GM23338 (cell line): ENCODE results near the gene SAMD13. TPM values are rescaled to one million over a fixed set of nuclear protein-coding genes. Genes with fewer than 3 reads are reported as not detected.

ENCODE experiments used
- ATAC-seq: fragments of 200-7000 bp; cut with Tn5 transposase; 3 replicates; pipeline ENCODE4 v1.9.1; 2020
- DNase-seq: peaks from one replicate; pipeline ENCODE4 v3.0.0-alpha.2; 2015; ENCODE audit warnings: low spot score
- H2AFZ ChIP-seq: fragments of 200-600 bp; sonication (generic); 2 replicates; pipeline ENCODE4 v1.8.0; 2016; ENCODE audit warnings: antibody characterized with exemption, mild to moderate bottlenecking, moderate library complexity
- H3F3A ChIP-seq: fragments of 200-600 bp; sonication (generic); replicated peaks from 2 replicates; pipeline ENCODE4 v1.8.0; 2017; ENCODE audit warnings: antibody characterized with exemption, mixed run types, low read depth
- H3K27ac ChIP-seq: fragments of 200-600 bp; sonication (generic); 2 replicates; pipeline ENCODE4 v1.6.1; 2016; ENCODE audit warnings: low read depth
- H3K27me3 ChIP-seq: fragments of 200-600 bp; sonication (generic); 2 replicates; pipeline ENCODE4 v1.8.0; 2016; ENCODE audit warnings: mild to moderate bottlenecking, mixed run types, moderate library complexity; ENCODE audit not compliant: insufficient read depth
- H3K36me3 ChIP-seq: fragments of 200-600 bp; sonication (generic); 2 replicates; pipeline ENCODE4 v1.8.0; 2016; ENCODE audit warnings: mild to moderate bottlenecking; ENCODE audit not compliant: insufficient read depth
- H3K4me1 ChIP-seq: fragments of 200-600 bp; sonication (generic); 2 replicates; pipeline ENCODE4 v1.8.0; 2016; ENCODE audit warnings: mild to moderate bottlenecking, moderate library complexity; ENCODE audit not compliant: insufficient read depth
- H3K4me2 ChIP-seq: fragments of 200-600 bp; sonication (generic); 2 replicates; pipeline ENCODE4 v1.7.1; 2017; ENCODE audit warnings: mixed run types
- H3K4me3 ChIP-seq: fragments of 200-600 bp; sonication (generic); 2 replicates; pipeline ENCODE4 v1.6.1; 2016; ENCODE audit warnings: mixed run types
- H3K79me2 ChIP-seq: fragments of 200-600 bp; sonication (generic); replicated peaks from 2 replicates; pipeline ENCODE4 v1.8.0; 2017; ENCODE audit warnings: mild to moderate bottlenecking; ENCODE audit not compliant: insufficient read depth
- H3K9me2 ChIP-seq: fragments of 200-600 bp; sonication (generic); 2 replicates; pipeline ENCODE4 v1.8.0; 2017; ENCODE audit not compliant: insufficient read depth
- H4K20me1 ChIP-seq: fragments of 200-600 bp; sonication (generic); replicated peaks from 2 replicates; pipeline ENCODE4 v1.8.0; 2017; ENCODE audit warnings: mild to moderate bottlenecking; ENCODE audit not compliant: insufficient read depth
- H3K27ac Mint-ChIP-seq: 2 replicates; pipeline ENCODE4 v1.8.0; 2020; ENCODE audit warnings: inconsistent platforms, mild to moderate bottlenecking, moderate library complexity, mixed read lengths
- H3K27me3 Mint-ChIP-seq: 3 replicates; pipeline ENCODE4 v1.8.0; 2022; ENCODE audit warnings: low read depth, mild to moderate bottlenecking, moderate library complexity, mixed read lengths, inconsistent platforms; ENCODE audit not compliant: insufficient read depth, poor library complexity
- H3K36me3 Mint-ChIP-seq: 3 replicates; pipeline ENCODE4 v1.8.0; 2021; ENCODE audit warnings: low read depth, mild to moderate bottlenecking, inconsistent platforms, moderate library complexity, mixed read lengths
- H3K4me1 Mint-ChIP-seq: 3 replicates; pipeline ENCODE4 v1.8.0; 2020; ENCODE audit warnings: mild to moderate bottlenecking, inconsistent platforms, mixed read lengths
- H3K4me3 Mint-ChIP-seq: 3 replicates; pipeline ENCODE4 v1.8.0; 2021; ENCODE audit warnings: moderate library complexity, mild to moderate bottlenecking, inconsistent platforms, mixed read lengths
- H3K9me3 Mint-ChIP-seq: 3 replicates; pipeline ENCODE4 v1.8.0; 2020; ENCODE audit warnings: moderate library complexity, mild to moderate bottlenecking, inconsistent platforms, mixed read lengths
- CTCF ChIP-seq, 2 experiments: fragments of 200-600 bp in 1 of 2; sonication (generic) in 1 of 2; conservative IDR thresholded peaks; 2 replicates each; pipeline versions ENCODE4 v1.5.1 to v1.6.1; 2016 to 2017; ENCODE audit warnings: antibody characterized with exemption in 2 of 2, low read depth in 2 of 2, mild to moderate bottlenecking in 2 of 2, moderate library complexity in 1 of 2
- EZH2 ChIP-seq: fragments of 200-600 bp; sonication (generic); IDR thresholded peaks from one replicate; pipeline ENCODE4 v1.8.0; 2017; ENCODE audit warnings: antibody characterized with exemption, mild to moderate bottlenecking, low read depth; ENCODE audit not compliant: unreplicated experiment
- EZH2phosphoT487 ChIP-seq: fragments of 200-600 bp; sonication (generic); IDR thresholded peaks from one replicate; pipeline ENCODE4 v1.8.1; 2018; ENCODE audit warnings: antibody characterized with exemption; ENCODE audit not compliant: unreplicated experiment
- JUNB ChIP-seq: IDR thresholded peaks from one replicate; pipeline ENCODE4 v1.6.1; 2016; ENCODE audit warnings: antibody characterized with exemption; ENCODE audit not compliant: unreplicated experiment
- POLR2AphosphoS5 ChIP-seq: IDR thresholded peaks from 2 replicates; pipeline ENCODE4 v1.6.1; 2016; ENCODE audit warnings: antibody characterized with exemption, low read depth
- REST ChIP-seq: IDR thresholded peaks from one replicate; pipeline ENCODE4 v1.6.1; 2018; ENCODE audit warnings: antibody characterized with exemption; ENCODE audit not compliant: unreplicated experiment
- STAT1 ChIP-seq: IDR thresholded peaks from one replicate; pipeline ENCODE4 v1.6.1; 2016; ENCODE audit warnings: antibody characterized with exemption; ENCODE audit not compliant: unreplicated experiment
- polyA plus RNA-seq: library from polyadenylated mRNA; unstranded; fragments of >200 nt; fragmentation: Nextera tagmentation; extraction: Ambion mirVana; gene quantifications from 2 replicates; pipeline ENCODE4 v1.2.1, GENCODE V29; 2016
- total RNA-seq: library from RNA; depleted of rRNA; stranded (reverse); fragments of >200 nt; shearing (Covaris generic); gene quantifications from 2 replicates; pipeline ENCODE4 v1.2.3, GENCODE V29; 2014
- TF ChIP-seq, protein P1 (sequence below): fragments of 250-450 bp; sonication (Bioruptor Pico); IDR thresholded peaks from 2 replicates; pipeline ENCODE4 v1.5.0; 2020; ENCODE audit warnings: mild to moderate bottlenecking, moderate library complexity

Gene SAMD13
- total and polyA plus RNA-seq, 2 experiments from 2014 or later, result 2.5 to 3.6 TPM

GRCh38 chr1:84301785-84302385 lies 377 bp downstream of the SAMD13 start (continued):
- TF ChIP-seq CTCF (conservative IDR thresholded peaks at IDR 0.05; ENCODE audit: low read depth in 2 of 2), result no peak
- no peak for TF ChIP-seq STAT1
- no peak for TF ChIP-seq EZH2phosphoT487
- no peak for TF ChIP-seq JUNB

DNA sequence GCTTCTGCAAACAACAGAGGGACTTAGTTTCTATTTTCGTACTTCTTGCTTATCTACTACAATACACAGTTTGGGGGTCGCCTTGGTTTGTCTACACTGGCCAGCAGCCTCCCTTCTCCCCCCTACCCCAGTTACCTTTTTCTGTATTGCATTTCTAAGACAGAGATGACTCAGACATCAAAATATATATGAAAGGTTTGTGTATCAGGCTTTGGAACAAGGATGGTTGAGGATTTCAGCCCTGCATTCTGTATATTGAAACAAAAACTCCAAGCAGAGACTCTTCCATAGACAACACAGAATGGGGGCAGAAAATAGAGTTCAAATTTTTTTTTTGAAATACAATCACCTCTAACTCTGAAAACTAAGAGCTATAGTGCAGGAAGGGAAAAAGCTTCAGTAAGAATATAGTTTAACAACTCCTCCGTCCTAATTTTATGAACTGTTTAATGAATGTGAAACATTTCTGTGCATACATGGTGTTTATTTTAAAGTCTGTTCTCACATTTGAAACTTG lies 1.9 kb downstream of the SAMD13 start:
- no peaks in the 10 kb centered on the region for H3K27me3 ChIP-seq
- H3K9me3 Mint-ChIP-seq, result no peaks in the 10 kb centered on the region
- H3K4me1 Mint-ChIP-seq, result peaks cover 39% of the 10 kb centered on the region
- H3K27me3 Mint-ChIP-seq, result no peaks in the 10 kb centered on the region
- H4K20me1 ChIP-seq, result no peaks in the 10 kb centered on the region
- no peaks in the 10 kb centered on the region for H3K9me2 ChIP-seq
- peak overlapping the region; percentile 27; the same call in 1 of the 2 replicates for H3K27ac ChIP-seq
- DNase-seq, result no peak
- no peaks in the 10 kb centered on the region for H3K36me3 Mint-ChIP-seq
- H3F3A ChIP-seq, result no peaks in the 10 kb centered on the region
- peak overlapping the region; percentile 72 for H3K4me2 ChIP-seq
- peak overlapping the region; percentile 72; the same call in 1 of the 2 replicates for H2AFZ ChIP-seq
- H3K4me1 ChIP-seq, result peaks cover 44% of the 10 kb centered on the region
- H3K79me2 ChIP-seq, result no peaks in the 10 kb centered on the region
- H3K4me3 Mint-ChIP-seq, result peak overlapping the region; percentile 58
- peak overlapping the region; percentile 43 for H3K4me3 ChIP-seq
- H3K36me3 ChIP-seq, result no peaks in the 10 kb centered on the region
- ATAC-seq, result no peak
- peak overlapping the region; percentile 13; the same call in 1 of the 2 replicates for H3K27ac Mint-ChIP-seq
- TF ChIP-seq EZH2phosphoT487, result no peak
- TF ChIP-seq EZH2, result no peak
- no peak for TF ChIP-seq POLR2AphosphoS5
- TF ChIP-seq REST, result no peak
- TF ChIP-seq, protein P1, sequence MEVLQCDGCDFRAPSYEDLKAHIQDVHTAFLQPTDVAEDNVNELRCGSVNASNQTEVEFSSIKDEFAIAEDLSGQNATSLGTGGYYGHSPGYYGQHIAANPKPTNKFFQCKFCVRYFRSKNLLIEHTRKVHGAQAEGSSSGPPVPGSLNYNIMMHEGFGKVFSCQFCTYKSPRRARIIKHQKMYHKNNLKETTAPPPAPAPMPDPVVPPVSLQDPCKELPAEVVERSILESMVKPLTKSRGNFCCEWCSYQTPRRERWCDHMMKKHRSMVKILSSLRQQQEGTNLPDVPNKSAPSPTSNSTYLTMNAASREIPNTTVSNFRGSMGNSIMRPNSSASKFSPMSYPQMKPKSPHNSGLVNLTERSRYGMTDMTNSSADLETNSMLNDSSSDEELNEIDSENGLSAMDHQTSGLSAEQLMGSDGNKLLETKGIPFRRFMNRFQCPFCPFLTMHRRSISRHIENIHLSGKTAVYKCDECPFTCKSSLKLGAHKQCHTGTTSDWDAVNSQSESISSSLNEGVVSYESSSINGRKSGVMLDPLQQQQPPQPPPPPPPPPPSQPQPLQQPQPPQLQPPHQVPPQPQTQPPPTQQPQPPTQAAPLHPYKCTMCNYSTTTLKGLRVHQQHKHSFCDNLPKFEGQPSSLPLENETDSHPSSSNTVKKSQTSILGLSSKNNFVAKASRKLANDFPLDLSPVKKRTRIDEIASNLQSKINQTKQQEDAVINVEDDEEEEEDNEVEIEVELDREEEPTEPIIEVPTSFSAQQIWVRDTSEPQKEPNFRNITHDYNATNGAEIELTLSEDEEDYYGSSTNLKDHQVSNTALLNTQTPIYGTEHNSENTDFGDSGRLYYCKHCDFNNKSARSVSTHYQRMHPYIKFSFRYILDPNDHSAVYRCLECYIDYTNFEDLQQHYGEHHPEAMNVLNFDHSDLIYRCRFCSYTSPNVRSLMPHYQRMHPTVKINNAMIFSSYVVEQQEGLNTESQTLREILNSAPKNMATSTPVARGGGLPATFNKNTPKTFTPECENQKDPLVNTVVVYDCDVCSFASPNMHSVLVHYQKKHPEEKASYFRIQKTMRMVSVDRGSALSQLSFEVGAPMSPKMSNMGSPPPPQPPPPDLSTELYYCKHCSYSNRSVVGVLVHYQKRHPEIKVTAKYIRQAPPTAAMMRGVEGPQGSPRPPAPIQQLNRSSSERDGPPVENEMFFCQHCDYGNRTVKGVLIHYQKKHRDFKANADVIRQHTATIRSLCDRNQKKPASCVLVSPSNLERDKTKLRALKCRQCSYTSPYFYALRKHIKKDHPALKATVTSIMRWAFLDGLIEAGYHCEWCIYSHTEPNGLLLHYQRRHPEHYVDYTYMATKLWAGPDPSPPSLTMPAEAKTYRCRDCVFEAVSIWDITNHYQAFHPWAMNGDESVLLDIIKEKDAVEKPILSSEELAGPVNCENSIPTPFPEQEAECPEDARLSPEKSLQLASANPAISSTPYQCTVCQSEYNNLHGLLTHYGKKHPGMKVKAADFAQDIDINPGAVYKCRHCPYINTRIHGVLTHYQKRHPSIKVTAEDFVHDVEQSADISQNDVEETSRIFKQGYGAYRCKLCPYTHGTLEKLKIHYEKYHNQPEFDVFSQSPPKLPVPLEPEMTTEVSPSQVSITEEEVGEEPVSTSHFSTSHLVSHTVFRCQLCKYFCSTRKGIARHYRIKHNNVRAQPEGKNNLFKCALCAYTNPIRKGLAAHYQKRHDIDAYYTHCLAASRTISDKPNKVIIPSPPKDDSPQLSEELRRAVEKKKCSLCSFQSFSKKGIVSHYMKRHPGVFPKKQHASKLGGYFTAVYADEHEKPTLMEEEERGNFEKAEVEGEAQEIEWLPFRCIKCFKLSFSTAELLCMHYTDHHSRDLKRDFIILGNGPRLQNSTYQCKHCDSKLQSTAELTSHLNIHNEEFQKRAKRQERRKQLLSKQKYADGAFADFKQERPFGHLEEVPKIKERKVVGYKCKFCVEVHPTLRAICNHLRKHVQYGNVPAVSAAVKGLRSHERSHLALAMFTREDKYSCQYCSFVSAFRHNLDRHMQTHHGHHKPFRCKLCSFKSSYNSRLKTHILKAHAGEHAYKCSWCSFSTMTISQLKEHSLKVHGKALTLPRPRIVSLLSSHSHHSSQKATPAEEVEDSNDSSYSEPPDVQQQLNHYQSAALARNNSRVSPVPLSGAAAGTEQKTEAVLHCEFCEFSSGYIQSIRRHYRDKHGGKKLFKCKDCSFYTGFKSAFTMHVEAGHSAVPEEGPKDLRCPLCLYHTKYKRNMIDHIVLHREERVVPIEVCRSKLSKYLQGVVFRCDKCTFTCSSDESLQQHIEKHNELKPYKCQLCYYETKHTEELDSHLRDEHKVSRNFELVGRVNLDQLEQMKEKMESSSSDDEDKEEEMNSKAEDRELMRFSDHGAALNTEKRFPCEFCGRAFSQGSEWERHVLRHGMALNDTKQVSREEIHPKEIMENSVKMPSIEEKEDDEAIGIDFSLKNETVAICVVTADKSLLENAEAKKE, result no peak
- no peak for TF ChIP-seq STAT1
- no peak for TF ChIP-seq CTCF (conservative IDR thresholded peaks at IDR 0.05; ENCODE audit: low read depth in 2 of 2)
